Superior temporal gyrus (tissue), 1 donor: ENCODE results near the gene C19orf25.
A peak's percentile ranks its signal among the peaks of the same experiment; 100 is the strongest.
"Not testable (repeated sequence)": the region's sequence is repeated elsewhere in the genome, so short reads cannot be mapped to it uniquely, and the experiment has no call there.

Source experiments
- DNase-seq: peaks from one replicate; pipeline ENCODE4 v3.0.0-alpha.2; 2016; ENCODE audit errors: extremely low spot score

Gene C19orf25

DNA sequence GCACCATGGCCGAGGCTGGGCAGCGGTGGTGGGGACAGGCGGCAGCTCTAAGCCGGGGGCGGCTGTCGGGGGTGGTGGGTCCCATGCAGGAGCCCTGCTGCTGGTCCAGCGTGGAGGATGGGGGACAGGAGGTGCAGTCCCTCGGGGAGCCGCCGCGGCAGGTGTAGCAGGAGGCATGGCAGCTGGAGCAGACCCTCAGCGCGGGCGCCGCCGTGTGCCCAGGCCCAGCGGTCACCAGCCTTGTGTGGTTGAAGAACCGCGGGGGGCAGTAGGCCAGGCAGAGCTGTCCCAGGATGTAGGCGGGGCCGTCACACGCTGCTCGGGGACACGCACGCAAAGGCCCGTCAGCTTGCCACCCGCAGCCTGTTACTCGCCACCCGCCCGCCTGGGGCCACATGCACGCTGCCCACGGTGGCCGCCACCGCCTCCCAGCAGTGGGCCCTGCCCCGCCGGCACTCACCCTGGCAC is 2.9 kb upstream of the C19orf25 start:
- no peak for DNase-seq

DNA sequence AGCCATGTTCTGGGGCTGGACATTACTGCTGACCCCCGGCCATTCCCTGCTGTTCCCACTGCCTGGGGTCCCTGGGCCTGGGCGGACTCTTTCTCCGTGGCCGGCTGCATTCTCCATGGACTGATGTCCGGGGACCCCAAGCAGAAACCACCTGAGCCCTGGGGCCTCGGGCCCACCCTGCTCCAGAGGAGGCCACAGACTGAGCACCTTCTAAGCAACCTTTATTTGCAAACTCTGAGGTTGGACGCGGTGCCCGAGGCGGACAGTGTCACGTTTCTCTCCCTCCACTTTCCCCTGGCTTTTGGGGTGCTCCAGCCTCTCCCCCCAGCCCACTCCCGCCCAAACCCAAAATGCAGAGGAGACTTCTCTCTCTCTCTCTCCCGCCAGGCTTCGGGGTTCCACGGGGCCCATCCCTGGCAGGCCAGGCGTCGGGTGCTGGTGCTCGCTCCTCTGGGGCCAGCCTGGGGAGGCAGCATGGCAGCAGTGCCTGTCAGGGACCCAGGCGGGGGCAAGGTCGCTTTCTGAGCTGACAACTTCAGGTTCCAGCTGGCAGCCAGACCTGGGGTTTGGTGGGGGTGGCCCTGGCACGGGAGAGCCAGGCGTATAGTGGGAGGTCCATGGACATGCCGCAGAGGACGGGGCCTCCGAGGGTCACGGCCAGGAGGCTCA is 2.3 kb upstream of the C19orf25 start:
- no peak for DNase-seq

DNA sequence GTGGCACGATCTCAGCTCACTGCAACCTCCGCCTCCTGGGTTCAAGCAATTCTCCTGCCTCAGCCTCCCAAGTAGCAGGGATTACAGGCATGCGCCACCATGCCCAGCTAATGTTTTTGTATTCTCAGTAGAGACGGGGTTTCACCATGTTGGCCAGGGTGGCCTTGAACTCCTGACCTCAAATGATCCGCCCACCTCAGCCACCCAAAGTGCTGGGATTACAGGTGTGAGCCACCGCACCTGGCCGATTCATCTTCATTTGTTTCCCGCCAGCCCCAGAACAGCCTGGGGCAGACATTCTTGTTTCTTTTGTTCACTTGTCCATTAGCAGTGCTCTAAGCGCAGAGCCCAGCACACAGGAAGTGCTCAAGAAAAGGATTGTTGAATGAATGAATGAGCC is 2.0 kb downstream of the C19orf25 start:
- DNase-seq = not testable (repeated sequence)

DNA sequence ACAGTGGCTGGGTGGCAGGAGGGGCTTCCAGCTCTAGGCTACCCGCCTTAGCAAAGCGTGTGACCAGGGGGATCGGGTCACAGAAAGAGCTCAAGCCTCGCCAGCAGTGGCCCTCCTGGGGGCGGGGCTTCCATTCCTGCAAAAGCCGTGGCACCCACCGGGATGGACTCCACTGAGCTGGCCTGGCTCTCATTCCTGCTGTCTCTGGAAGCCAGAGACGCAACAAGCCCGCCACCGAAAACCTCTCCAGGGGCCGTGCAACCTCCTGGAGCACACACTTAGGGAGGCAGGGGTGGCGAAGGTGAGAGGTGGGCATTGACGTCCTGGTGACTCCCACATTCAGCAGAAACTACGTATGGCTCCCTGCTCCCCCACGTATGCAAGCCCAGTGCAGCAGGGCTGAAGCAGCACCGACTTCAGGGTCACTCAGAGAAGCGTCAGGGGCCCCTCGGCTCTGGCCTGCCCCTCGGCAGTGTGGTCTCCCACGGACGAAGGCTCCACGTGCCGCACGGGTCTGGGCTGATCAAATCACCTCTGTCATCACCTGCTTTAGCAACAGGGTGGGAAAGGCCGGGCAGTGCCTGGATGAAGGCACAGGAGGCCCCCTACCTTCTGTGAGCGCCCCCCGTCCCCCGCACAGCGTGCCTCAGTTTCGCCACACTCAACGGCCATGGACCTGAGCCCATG is 3.1 kb downstream of the C19orf25 start:
- DNase-seq = no peak

DNA sequence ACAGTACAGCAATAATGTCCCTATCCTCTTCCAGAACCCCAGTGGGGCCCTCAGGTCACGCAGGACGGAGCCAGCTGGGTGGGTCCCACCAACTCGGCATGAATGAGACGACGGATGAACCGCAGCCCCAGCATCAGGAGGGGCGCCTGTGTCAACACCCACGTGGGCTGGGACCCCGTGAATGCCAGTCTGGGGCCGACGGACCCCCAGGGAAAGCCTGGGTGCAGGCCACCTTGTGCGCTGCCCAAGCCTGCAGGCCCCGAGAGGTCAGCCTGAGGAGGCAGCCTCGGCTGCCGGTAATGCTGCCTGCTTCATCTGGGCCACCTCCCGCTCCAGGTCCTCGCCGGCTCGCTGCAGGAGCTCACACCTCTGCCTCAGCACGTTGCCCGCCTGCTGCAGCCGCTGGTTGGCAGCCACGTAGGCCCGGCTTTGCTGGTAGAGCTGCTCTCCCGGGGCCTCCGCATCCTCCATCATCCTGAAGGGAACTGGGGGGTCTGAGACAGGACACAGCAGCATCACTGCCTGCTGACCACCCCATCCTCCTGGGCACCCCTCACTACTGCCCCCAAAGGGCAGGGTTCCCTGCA is 4.2 kb downstream of the C19orf25 start:
- DNase-seq = no peak

DNA sequence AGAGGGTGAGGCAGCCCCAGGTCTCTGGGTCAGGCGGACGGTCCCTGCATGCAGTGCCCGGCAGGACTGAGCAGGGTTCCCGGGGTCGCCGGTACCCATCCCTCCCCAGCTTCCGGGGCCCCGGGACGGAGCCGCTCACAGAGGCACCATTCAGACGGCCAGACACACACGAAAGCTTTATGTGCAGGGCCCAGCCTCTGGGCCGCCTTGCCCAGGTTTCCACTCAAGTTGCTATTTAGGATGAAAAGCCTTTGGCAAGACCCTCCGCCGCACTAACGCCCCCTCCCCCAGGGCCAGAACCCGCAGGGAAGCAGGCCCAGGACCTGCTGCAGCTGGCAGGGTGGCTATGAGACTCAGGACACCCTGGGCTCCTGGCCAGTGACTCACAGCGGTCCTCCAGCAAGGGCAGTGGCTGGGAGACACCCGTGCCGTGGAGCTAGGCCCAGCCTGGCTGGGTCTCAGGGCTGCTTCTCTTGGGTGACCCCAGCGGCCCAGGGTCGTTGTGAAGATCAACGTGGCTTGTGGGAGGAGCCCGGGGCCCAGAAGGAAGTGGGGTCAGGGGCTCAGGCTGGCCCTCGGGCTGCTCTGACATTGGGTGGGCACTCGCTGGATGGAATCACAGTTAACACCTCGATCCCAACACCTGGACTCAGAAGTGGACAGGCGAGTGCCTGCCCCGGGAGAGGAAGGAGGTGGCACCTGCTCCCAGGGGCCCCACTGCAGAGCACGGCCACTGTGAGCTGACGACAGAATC is 4.8 kb downstream of the C19orf25 start:
- peak; percentile 26 for DNase-seq

DNA sequence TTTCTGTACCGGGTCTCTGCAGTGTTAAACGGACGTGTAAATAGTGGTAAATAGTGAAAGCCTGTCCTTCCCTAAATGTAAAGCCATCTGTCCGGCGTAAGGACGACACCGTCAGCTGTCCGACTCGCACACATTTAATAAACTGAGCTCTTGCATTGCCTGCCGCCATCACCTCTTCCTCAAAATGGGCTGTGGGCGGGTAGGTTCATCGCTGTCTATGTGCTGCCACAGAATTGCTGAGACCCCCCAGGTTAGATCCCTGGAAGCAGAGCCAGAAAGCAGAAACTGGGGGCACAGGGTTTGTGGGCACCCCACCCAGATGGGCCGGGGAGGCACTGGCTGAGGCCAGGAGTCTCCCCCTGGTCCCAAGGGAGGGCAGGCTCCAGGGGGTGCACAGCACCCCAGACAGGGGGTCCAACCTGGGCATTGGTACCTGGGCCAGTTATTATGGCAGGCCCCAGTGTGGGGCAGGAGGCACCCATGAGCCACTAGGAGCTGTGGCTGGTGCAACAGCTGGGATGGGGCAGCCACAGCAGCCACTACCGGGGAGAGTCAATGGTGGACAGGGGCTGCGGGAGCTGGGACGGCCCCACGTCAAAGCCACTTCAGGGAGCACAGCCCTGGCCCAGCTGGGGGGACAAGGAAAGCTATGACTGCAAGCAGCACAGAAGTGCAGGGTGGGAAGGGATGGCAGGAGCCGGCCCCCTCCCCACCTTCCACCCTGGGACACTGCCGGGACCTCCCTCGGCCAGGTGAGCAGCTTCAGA is 5.7 kb downstream of the C19orf25 start:
- no peak for DNase-seq

DNA sequence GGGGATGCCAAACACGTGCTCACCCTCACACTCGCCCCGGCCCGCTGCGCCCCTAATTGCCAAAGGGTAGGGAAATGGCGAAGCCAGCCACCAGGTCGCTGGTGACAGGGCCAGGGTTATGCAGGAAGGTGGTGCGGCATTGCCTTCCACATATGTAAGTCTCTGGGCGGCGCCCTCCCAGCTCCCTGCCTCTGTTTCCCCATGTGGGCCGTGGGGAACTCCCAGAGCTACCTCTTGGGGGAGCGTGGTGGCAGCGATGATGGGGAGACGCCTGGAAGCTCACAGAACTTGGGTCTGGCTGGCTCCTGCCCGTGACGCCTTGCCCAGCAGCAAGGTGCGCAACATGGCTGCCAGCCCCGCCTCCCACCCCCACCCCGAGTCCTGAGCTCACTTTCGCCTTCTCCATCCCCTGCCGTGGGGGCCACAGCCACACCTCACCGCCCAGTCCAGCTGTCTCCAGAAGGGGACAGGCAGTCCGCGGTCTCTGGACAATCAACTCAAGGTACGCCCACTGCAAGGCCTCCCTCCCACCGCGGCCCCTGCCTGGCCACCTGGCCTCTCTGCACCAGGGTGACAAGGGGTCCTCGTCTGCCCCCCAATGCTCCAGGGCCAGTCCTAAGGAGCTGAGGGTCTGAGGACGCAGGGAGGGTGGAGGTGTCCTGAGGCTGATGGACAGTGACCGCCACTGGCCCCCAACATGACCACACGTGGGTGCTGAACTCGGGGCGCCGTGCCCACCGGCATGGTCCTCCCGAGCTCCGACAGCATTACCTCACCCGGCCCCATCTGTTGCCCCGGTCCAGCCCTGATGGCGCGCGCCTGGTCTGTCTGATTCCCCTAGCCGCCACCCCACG is 6.6 kb downstream of the C19orf25 start:
- peak; percentile 15 for DNase-seq

DNA sequence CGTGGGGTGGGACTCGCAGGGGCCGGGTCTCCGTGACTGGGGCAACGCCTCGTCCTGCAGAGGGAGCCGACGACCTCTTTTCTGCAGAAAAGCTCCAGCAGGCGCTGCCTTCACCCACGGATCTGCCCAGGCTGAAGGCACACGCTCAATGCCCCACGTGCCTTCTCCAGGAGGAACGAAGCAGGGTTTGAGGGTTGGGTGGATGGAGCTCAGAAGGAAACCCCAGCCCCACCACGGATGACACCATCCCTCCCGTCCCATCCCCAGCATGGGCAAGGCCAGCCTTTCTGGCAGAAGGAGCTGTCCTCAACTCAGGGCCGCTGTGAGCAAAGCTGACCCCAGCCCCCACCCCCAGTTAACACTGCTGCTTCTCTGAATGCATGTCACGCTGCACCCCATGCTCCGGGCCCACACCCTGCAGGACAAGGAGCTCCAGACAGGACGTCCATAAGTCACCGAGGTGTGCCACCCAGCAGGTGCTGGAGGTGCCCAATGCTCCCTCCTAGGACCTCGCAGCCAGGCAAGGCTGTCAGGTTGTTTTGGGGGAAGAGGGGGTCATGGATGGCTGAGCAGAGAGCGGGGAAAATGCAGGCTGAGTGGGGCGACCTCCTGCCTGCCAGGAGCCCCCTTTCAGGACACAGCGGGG is 7.4 kb downstream of the C19orf25 start:
- DNase-seq = peak; percentile 56

DNA sequence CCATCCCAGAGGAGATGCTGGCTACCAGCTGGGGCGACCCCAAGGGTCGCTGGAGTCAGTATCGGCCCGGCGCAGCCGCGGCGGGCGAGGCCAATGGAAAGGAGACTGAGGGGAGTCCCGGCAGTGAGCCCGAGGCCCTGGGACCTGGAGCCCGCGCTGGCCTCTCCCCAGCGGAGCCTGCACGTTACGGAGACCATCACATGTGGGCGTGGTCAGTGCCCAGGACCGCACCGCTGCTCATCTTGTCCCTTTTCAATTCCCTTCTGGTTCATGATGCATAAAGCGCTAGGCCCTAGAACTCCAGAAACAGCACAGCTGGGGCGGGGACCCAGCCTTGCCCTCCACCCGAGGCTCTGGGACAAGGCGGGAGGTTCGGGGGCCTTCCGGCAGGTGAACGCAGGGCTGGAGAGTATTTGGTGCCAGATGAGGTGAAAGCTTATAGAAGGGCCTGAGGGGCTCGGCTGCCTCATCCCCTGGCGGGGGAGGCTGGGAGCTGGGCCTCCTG is 8.0 kb downstream of the C19orf25 start:
- no peak for DNase-seq

DNA sequence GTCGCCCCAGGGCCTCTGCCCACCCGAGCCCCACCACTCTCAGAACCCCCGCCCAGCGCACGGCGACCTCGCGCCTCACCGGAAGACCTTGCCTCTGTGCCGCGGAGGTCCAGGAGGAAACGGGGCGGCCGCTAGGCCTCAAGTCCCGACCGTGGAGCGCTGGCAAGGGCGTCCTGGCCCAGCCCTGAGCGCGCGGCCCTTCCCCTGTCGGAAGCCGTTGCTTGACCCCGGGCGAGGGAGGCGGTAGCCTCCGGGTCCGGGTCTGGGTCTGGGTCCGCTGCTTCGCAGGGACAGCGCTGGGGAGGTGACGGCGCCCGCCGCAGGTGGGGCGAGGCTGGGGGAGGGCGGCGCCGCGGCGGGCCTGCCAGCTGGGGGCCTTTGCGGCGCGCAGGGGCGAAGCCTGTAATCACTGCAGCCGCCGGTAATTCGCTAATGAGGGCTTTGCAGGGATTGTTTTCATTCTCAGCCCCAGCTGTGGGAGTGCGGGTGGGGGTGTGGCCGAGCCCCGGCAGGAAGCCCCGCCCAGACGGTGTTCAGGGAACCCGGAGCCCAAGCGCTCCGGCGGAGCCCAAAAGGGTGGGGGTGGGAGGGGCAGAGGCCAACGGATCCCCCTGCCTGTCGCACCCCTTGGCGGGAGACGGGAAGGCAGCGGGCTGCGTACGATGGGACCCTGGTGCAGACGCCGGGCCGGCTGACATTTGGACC is 8.6 kb downstream of the C19orf25 start:
- no peak for DNase-seq

DNA sequence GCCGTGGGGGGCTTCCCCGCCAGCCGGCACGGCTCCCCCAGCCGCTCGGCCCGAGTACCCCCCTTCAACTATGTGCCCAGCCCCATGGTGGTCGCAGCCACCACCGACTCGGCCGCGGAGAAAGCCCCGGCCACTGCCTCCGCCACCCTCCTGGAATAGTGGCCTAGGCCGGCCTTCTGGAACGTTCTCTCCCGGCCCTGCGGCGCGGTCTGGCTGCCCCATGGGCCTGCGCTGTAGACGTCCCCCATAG is 9.0 kb downstream of the C19orf25 start:
- no peak for DNase-seq

DNA sequence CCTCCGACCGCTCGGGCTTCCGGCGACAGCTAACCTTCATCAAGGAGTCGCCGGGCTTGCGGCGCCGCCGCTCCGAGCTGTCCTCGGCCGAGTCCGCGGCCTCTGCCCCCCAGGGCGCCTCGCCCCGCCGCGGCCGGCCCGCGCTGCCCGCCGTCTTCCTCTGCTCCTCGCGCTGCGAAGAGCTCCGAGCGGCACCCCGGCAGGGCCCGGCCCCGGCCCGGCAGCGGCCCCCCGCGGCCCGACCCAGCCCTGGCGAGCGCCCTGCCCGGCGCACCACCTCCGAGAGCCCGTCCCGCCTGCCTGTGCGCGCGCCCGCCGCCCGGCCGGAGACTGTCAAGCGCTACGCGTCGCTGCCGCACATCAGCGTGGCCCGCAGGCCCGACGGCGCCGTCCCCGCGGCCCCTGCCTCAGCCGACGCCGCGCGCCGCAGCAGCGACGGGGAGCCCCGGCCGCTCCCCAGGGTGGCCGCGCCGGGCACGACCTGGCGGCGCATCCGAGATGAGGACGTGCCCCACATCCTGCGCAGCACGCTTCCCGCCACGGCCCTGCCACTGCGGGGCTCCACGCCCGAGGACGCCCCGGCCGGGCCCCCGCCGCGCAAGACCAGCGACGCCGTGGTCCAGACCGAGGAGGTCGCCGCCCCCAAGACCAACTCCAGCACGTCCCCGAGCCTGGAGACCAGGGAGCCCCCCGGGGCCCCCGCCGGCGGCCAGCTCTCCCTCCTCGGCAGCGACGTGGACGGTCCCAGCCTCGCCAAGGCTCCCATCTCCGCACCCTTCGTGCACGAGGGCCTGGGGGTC is 9.6 kb downstream of the C19orf25 start:
- DNase-seq = no peak

DNA sequence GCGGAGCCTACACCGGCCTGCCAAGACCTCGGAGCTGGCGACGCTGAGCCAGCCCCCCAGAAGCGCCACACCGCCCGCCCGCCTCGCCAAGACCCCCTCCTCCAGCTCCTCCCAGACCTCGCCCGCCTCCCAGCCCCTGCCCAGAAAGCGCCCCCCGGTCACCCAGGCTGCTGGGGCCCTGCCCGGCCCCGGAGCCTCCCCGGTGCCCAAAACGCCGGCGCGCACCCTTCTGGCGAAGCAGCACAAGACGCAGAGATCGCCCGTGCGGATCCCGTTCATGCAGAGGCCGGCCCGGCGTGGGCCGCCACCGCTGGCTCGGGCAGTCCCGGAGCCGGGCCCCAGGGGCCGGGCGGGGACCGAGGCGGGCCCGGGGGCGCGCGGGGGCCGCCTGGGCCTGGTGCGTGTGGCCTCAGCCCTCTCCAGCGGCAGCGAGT is 10.2 kb downstream of the C19orf25 start:
- DNase-seq = no peak

DNA sequence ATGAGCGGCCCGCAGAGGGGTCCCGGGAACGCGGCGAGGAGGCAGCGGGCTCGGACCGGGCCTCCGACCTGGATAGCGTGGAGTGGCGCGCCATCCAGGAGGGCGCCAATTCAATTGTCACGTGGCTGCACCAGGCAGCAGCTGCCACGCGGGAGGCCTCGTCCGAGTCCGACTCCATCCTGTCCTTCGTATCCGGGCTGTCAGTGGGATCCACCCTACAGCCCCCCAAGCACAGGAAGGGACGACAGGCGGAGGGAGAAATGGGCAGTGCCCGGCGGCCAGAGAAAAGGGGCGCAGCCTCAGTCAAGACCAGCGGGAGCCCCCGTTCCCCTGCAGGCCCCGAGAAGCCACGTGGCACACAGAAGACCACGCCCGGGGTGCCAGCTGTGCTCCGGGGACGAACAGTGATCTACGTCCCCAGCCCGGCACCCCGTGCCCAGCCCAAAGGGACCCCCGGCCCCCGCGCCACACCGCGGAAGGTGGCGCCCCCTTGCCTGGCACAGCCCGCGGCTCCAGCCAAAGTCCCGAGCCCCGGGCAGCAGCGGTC is 10.7 kb downstream of the C19orf25 start:
- DNase-seq = no peak

DNA sequence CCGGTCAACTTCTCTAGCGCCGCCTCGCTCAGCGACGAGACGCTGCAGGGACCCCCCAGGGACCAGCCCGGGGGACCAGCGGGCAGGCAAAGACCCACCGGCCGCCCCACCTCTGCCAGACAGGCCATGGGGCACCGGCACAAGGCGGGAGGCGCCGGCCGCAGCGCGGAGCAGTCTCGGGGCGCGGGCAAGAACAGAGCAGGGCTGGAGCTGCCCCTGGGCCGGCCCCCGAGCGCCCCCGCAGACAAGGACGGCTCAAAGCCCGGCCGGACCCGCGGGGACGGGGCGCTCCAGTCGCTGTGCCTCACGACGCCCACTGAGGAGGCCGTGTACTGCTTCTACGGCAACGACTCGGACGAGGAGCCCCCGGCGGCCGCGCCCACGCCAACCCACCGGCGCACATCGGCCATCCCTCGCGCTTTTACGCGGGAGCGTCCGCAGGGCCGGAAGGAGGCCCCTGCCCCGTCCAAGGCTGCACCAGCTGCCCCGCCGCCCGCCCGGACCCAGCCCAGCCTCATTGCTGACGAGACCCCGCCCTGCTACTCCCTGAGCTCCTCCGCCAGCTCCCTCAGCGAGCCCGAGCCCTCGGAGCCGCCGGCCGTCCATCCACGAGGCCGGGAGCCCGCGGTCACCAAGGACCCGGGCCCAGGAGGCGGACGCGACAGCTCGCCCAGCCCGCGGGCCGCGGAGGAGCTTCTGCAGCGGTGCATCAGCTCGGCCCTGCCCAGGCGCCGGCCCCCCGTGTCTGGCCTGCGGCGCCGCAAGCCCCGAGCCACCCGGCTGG is 11.3 kb downstream of the C19orf25 start:
- no peak for DNase-seq

DNA sequence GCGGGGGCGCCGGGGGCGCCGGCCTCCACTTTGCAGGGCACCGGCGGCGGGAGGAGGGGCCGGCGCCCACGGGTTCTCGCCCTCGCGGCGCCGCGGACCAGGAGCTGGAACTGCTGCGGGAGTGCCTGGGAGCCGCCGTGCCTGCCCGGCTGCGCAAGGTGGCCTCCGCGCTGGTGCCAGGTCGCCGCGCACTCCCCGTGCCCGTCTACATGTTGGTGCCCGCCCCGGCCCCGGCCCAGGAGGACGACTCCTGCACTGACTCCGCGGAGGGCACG is 11.9 kb downstream of the C19orf25 start:
- no peak for DNase-seq
